GM21786 (cell line): ENCODE measurements around the gene FXYD6.
"Not testable (repeated sequence)": the region's sequence is repeated elsewhere in the genome, so short reads cannot be mapped to it uniquely, and the experiment has no call there.

Source experiments
- ATAC-seq: cut with Tn5 transposase; IDR thresholded peaks from one replicate; pipeline ENCODE4 v1.9.1; 2021; ENCODE audit not compliant: unreplicated experiment

Gene FXYD6, protein sequence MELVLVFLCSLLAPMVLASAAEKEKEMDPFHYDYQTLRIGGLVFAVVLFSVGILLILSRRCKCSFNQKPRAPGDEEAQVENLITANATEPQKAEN

GRCh38 chr11:117876341-117877119, at the start of gene FXYD6:
FXYD6 (minus strand) TSS chr11:117876658; CDS start chr11:117842776, 33,882 bp downstream.
- ATAC-seq = no peak

- ATAC-seq = not testable (repeated sequence)
Measured at GRCh38 chr11:117926166-117926565, 49.7 kb upstream of the FXYD6 start.

DNA sequence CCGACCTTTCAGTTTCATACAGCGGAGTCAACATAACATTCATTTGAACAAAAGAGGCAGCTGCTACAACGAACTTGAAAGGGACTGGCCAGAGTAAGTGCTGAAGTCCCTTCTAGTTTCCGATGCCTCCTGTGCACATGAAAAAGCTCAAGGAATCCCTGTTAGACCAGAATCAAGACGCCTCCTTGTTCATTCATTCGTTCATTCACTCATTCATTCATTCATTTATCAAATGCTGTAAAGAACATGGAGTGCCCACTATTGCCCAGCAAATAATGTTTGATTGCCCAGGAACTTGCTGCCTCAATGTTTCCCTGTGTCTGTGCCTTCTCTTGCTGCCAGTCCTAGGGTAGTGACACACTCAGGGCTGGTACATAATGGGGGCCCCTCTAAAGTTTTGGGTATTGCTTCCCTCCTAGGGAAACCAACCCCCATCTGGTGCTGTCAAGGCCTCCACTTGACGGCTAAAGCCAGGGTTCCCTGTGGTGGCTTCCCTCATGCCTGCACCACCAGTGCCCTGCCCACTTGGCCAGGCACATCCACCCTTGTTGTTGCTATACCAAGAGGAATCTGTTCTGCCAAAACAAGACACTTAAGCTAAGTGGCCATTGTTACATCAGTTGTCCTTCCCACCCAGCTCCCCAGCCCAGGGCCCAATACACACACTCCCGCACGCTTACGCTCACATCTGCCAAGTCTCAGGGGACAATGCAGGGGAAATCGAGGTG, 48.9 kb upstream of the FXYD6 start:
- ATAC-seq = no peak

- ATAC-seq = no peak
Measured at GRCh38 chr11:117924631-117925170, 48.2 kb upstream of the FXYD6 start.

DNA sequence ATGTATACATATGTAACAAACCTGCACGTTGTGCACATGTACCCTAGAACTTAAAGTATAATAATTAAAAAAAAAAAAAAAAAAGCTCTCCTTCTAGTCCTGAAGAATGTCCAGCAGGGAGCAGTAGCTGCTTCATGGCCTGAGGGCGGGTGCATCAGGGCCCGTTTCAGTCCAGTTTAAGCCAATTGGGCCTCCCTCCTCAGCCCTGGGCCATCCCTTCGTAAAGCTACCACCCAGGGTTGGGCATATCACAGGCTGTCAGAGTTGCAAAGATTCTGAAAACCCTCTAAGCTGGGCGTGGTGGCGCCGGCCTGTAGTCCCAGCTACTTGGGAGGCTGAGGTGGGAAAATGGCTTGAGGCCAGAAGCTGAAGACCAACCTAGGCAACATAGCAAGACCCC, 47.3 kb upstream of the FXYD6 start:
- ATAC-seq = no peak

GRCh38 chr11:117923275-117923674, 46.8 kb upstream of the FXYD6 start:
- no peak for ATAC-seq

- no peak for ATAC-seq
Measured at GRCh38 chr11:117921893-117922292, 45.4 kb upstream of the FXYD6 start.

- no peak for ATAC-seq
Measured at GRCh38 chr11:117921456-117921855, 45.0 kb upstream of the FXYD6 start.

DNA sequence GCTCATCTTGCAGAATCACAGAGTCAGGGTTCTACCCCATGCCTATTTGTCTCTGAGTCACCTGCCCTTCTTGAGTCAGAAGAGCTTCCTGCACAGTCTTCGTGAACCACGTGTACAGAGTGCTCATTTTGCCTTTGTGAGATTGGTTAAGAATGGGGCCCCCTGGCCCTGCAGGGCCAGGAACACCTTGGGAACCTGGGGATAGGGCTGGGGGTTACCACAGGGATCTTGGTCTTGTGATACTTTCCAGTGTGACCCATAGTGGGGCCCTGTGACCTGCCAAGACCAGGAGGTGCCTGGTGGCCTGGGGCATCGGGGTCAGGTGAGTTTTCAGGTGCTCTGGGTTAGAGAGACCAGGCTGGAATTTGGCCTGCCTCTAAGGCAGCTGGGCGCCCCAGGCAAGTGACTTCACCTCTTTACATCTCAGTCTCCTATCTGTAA, 43.3 kb upstream of the FXYD6 start:
- no peak for ATAC-seq

- ATAC-seq = no peak
Measured at GRCh38 chr11:117919341-117919740, 42.9 kb upstream of the FXYD6 start.

DNA sequence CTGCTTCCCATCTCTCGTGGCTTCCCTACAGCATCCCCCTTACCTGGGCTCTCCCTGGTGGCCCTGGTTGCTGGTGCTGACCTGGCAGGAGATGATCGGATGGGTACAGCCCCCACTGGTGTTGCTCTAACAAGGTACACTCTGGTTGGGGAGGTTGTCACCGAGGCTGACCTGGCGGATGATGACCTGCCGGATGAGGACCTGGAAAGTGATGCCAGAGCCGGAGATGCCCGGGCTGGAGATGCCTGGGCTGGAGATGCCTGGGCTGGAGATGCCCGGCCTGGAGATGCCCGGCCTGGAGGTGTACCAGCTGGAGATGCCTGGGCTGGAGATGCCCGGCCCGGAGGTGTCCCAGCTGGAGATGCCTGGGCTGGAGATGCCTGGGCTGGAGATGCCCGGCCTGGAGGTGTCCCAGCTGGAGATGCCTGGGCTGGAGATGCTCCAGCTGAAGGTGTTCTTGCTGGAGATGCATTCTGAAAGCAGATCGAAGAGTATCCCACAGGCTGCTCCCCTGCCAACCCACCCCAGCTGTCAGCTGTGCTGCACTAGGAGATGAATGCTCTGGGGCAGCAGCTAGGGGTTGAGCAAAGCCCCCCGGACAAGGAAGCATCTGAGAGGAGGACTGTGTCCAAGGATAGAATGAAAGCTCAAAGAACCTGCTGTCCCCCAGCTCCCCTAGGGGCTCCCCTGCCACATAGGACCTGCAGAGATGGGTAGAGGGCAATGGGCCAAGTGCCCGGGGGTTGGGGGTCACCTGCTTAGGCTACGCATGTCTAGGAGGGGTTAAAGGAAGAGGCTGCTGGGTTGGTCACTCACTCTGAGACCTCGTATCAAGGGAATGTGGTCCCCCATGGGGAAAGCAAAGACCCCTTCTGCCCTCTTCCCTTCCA, 42.2 kb upstream of the FXYD6 start:
- no peak for ATAC-seq

GRCh38 chr11:117917591-117918151, 41.2 kb upstream of the FXYD6 start:
- ATAC-seq = no peak

DNA sequence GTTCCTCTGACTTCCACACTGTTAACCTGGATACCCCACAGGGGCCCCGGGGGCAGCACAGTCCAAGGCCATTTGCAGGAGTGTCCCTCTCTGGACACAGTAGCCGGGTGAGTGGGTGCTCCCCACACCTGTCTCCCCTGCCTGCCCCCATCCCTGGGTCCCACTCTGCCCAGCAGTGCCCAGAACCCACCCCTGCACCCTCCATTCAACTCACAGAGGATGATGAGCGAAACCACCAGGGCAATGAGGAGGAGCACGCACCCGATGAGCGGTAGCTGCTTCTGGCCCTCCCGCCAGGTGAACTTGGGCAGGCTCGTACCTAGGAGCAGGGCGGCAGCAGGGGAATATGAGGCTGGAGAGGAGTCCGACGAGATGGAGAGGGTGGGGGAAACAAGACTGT, 40.5 kb upstream of the FXYD6 start:
- no peak for ATAC-seq

DNA sequence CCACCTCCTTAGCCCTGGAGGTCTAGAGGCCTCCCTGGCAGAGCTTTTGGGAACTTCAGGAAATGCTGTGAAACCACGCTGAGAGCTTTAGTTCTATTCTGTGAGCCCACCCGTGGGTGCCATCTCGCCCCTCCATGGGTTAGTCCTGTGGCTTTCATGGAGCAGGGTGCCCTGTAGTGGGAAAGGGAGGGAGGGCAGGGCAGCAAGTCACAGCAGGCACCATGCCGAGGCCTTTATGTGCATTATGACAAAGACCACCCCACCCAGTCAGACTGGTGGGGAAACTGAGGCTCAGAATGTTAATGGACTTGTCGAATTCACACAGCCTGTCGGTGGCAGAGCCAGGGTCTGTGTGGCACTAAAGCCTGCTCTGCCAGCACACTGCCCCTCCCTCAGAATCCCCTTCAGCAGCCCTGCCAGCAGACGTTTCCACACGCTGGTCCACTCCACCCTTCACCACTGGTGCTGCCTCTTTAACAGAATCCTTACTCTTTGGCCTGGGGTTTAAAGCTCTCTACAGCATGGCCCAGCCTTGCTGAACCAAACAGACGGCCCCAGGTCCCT, 39.3 kb upstream of the FXYD6 start:
- ATAC-seq = no peak

- no peak for ATAC-seq
Measured at GRCh38 chr11:117914991-117915618, 38.6 kb upstream of the FXYD6 start.

DNA sequence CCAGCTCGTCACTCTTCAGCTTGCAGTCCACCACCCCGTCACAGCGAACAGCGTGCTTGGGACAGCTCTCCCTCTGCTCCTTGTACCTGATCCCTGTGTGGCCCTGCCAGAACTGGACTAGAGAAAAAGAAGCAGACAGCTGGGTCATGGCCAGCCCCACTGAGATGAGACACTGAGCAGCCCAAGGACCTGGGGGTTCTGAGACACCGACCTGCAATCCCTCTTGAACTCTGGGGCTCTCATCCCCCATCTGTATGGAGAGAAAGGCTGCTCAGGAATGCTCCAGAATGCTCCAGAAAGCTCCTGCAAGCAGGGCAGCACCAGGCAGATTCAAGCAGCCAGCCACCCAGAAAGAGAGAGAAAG, 37.9 kb upstream of the FXYD6 start:
- ATAC-seq = no peak

DNA sequence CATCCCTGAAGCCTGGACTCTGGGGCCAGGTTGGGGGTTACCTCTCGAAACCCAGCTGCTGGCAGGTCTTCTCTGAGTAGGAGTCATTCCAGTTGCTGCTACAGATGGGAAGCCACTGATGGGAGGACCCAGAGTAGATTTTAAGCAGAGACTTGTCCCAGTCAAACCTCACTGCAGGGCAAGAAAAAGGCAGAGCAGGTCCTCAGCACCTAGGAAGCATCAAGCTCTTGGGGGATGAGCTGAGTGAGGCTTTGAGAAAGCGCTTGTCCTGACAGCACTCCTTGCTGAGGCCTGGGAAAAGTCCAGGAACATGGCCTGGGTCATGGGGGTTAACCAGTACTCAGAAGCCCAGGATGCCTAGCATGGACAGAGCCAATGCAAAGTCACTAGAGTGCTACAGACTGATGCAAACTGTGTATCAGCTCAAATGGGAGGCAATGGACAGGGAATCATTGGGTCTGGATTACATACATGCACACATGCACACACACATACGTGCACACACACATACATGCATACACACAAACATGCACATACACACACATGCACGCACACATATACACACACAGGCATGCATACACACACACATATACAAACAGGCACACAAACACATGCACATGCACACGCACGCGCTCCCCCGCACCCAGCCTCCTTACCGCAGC, 37.4 kb upstream of the FXYD6 start:
- ATAC-seq = no peak

DNA sequence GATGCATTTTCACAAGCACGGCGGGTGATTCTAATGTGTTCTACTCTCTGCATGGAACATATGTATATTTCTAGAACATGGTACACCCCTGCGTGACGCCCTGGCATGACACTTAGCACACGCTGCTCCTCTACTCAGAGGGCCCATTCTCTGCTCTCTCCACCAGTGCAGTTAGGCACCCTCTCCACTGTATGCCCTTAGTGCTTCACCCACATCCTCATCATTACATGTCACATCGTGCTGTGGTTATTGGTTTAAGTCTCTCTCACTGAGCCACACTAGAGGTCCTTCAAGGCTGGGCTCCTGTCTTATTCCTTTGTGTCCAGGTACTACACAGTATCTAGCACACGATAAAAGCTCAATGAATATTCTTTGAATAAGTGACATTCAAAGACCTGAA, 36.0 kb upstream of the FXYD6 start:
- no peak for ATAC-seq

- no peak for ATAC-seq
Measured at GRCh38 chr11:117911694-117912093, 35.2 kb upstream of the FXYD6 start.
